Islet precursor cell (in vitro differentiated cells): ENCODE results near the gene SNX8.

Experiments used
- DNase-seq: peaks from one replicate; pipeline ENCODE4 v3.0.0-alpha.2; 2018

The SNX8 gene

GRCh38 chr7:2242541-2243429 is 71.5 kb downstream of the SNX8 start:
- DNase-seq: no peak

DNA sequence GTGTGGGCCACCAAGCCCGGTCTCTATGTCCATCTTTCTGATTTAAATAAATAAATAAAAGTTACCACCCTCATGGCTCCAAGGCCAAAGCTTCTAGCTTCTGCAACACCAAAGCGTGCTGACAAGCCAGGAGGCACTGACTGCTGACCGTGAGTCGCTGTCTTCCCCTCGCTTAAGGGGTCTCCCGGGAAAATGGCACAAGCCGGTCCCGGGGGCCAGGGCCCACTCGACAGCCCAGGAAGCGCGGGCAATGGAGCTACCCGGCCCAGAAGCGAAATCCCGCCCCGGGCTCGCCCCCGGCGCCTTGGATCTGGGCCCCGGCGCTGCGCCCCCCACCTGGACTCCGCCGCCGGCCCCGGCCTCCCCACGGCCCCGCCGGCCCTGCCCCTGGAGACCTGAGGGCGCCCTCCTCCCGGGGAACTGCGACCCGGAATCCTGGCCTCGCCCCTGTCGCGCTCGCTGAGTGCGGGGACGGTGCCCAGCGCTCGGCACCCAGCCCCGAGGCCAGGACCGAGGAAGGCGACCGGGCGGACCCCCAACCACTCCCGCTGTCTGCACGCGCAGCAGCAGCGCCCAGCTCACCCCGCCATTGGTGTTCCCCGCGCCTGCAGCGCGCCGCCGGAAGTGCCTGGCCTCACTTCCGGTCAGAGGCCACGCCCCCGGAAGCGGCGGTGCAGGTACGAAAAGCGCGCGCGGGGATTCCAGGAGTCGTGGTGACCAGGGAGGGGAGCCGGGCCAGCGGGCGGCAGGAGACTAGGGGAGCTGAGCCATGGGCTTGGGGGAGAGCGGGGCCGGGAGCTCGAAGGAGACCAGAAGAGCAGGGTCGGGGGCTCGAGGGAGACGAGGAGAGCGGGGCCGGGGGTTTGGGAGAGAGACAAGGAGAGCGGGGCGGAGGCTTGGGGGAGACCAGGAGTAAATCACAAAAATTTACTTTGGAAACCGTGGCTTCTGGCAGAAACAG is 72.4 kb downstream of the SNX8 start, which contains the start of the genes MRM2 and NUDT1:
TSS of gene MRM2 (minus strand) at position 626 of the 961 bp plus-strand sequence. CDS start at position 590, 36 bp downstream.
TSS of gene NUDT1 (plus strand) at position 647 of the 961 bp plus-strand sequence. CDS start 2,349 bp downstream, outside the sequence.
- DNase-seq: peak; percentile 92

DNA sequence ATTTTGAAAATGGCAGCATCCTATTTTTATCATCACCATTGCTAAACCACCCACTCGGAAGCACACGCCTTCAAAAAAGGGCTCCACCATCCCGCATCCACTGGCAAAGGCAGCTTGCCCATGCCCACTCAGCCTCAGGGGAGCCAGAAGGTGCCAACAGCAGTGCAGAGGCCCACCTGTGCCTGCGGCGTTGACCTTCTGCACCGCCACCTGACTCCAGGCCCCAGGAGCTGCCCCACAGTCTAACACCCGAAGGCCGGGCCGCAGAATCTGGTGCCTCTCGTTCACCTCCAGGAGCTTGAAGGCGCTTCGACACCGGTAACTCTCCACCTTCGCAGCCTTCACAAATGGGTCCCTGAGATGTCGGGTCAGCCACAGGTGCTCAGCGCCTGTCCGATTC is 75.0 kb downstream of the SNX8 start:
- DNase-seq: no peak

DNA sequence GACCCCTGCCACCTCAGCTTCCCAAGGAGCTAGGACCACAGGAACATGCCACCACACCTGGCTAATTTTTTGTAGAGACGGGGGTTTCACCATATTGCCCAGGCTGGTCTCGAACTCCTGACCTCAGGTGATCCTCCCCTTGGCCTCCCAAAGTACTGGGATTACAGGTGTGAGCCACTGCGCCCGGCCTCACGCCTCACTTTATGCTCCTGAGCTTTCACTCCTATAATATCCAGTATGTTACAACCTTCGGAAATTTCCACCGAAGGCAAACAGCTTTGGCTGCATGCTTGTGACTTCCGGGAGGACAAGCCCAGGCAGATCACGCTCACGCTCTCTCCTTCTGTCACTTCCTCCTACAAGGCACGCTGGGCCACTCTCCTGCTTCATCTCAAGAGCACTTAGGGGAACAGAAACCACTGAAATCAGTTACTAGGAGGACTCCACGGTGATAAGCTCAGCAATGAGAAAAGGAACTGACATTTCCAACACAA is 77.1 kb downstream of the SNX8 start:
- DNase-seq: no peak

DNA sequence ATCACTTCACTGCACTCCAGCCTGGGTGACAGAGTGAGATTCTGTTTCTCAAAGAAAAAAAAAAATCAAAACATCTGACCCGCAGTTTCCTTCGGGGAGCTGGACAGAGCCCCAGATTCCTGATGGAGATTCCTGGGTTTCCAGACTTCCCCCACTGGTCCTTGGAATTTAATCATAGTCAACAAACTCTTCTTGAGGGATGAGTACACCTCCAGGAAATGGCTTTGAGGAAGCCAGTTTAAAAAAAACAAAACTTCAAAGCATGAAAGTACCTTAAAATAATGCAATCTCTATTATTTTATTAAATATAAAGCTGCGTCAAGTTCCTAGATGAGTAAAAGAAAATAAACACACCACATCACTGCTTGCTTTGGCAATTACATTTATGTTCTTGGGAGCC is 80.3 kb downstream of the SNX8 start:
- DNase-seq: no peak

GRCh38 chr7:2232766-2233520 is 81.3 kb downstream of the SNX8 start, which contains the start of gene MAD1L1:
TSS of gene MAD1L1 (minus strand) at chr7:2232945. CDS start at chr7:2230133, 2,812 bp downstream.
- DNase-seq: peak; percentile 92

GRCh38 chr7:2231992-2232765 is 82.1 kb downstream of the SNX8 start:
- peak; percentile 68 for DNase-seq

DNA sequence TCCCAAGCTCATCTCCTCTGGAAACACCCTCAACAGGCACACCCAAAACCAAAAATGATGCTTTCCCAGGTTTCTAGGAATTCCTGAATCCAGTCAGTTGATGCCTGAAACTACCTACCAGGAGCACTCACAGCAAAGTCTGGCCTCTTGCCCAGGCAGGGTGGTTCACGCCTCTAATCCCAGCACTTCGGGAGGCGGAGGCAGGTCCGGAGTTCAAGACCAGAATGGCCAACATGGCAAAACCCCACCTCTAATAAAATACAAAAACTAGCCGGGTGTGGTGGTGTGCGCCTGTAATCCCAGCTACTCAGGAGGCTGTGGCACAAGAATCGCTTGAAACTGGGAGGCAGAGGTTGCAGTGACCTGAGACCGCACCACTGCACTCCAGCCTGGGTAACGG is 83.4 kb downstream of the SNX8 start:
- no peak for DNase-seq

GRCh38 chr7:2230226-2230625 is 84.0 kb downstream of the SNX8 start:
- no peak for DNase-seq

DNA sequence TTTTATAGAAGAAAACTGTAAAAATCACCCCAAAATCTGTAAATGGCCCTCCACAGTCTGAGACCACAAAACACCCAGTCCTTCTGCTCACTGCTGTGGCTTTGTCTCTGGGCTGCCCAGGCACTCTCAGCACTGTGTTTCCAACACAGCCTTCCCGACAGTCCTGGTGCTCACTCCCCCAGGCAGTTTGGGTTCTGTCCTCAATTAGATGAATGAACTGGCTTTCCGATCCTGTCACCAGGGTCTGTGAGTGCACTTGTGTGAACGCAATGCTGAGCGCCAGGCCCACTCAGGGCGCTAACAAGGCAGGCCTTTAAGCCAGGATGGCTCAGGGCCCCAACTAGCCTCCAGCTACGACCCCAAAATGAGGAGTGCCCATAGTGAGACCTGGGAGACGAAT is 84.8 kb downstream of the SNX8 start:
- DNase-seq: no peak

DNA sequence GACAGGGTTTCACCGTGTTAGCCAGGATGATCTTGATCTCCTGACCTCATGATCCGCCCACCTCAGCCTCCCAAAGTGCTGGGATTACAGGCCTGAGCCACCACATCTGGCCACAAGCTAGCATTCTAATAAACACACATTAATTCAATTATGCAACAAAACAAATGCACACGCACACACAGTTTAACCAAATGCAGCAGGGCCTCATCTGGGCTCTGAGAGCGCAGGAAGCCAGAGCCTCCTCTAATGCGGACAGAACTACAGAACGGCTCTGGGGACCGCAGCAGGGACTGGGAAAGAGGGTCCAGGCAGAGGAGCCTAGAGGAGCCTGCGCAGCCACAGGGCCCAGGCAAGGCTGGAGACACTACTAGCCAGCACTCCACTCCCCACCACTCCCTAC is 85.3 kb downstream of the SNX8 start:
- DNase-seq: no peak

DNA sequence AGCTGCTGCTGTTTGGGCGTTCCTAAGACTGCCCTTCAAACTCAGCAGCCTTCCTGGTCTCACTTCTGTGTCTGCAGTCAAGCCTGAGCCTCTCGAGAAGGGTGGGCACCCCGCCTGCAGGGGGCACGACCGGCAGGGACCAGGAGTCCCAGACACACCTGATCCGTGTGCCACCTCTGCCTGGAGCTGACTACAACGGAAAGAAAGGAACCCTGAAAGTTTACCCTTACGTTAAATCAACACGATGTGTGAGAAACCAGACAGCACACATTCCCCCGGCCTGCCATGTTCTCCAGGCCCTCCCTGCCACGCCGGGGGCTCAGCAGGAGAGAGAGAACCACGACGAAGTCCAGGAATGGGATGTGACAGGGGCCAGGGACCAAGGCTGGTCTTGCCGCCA is 86.5 kb downstream of the SNX8 start:
- DNase-seq: no peak

DNA sequence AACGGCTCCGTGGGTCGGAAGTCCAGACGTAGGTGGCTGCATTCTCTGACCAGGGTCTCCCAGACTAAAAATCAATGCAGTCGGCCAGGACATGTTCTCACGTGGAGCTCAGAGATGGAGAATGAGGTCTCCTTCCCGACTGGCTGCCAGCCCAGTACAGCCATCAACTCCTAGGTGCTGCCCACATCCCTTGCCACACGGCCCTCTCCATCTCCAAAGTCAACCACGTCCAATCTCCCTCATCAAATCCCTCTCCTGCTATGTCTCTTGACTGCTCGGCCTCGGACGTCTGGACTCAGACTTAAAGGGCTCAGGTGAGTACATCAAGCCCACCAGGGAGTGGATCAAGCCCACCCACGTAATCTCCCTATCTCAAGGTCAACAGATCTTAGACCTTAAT is 88.4 kb downstream of the SNX8 start:
- DNase-seq: no peak

DNA sequence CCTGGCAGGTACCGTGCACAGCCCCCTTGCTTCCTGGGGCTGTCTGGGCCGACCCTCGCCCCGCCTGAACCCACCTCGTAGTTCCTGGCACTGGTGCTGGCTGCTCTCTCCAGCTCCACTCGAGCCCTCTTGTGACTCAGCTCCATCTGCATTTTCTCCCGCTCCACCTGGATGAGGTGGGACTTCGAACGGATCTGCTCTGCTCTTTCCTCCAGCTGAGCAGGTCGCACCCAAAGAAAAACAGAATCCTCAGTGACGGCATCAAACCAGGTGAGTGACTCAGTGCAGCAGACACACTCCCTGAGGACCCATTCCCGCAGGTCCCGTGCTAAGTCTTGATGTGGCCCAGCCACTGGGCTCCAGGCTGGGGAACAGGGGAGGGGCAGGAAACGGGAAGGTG is 88.9 kb downstream of the SNX8 start:
- no peak for DNase-seq

DNA sequence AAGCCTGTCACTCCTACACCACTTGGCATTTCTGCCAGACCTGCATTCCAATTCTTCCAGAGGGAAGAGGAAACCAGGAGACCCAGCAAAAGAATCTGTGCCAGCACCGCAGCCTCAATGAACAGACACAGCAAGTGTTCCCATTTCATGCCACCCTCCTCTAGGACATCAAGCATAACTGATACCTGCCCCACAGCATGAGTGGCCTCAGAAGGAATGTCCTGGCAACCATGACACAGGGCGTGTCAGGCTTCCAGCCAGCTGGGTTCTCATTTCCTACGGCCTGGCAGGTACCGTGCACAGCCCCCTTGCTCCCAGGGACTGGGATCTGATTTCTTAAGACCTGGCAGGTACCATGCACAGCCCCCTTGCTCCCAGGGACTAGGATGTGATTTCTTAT is 89.3 kb downstream of the SNX8 start:
- DNase-seq: no peak

DNA sequence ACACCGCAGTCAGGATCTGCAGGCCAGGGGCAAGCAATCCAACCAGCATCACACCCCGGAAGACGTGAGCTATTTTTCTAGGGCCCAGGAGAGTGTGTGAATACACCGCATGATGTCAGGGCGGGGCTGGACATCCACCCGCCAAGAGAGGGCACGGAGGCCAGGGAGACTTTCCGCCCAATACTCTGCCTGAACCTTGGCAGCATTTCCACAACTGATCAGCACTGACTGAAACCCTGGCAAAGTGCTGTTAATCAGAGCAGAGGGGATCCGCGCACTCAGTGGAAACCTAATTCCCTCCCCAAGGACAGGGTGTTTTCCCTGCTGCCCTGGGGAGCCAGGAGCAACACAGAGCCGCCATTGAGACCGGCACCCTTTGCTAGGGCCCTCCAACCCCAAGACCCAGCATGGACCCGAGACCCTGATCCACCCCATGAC is 89.7 kb downstream of the SNX8 start:
- DNase-seq: no peak

DNA sequence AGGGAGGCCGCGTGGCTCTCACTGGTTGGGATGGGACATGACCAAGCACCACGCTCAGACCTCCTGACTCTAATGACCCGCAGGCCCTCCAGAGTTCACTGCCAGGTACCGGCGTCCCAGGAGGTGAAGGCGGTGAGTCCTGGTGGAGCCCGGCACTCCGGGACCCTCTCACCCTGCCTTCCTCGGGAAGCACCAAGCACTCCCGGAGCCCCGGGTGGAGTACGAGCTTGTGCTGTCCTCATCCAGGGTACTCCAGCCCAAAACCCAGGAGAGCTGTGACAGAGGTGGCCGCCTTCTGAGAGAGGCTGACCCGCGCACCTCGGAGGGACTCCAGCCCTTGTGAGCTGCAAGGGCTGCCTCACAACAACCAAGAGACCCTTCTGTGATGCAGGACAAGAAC is 90.9 kb downstream of the SNX8 start:
- no peak for DNase-seq

- DNase-seq: no peak
These were observed 91.7 kb downstream of the SNX8 start for GRCh38 chr7:2222516-2222915.

DNA sequence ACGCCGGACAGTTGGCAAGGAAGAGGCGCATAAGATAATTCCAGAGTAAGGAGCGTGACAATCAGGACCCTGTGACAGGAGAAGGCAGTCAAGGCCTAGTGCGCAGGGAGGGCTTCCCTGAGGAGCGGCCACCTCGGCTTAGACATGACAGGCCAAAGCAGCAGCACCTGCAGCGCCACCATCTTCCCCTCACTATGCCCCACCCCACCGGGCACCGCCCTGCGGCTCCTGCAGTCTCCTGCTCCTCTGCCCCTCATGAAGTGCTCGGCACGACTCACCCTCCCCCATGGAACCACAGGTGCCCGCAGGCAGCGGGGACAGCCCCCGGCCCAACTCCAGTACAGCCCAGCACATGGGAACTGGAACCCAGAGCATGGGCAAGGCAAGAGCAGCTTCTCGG is 93.3 kb downstream of the SNX8 start:
- DNase-seq: no peak

DNA sequence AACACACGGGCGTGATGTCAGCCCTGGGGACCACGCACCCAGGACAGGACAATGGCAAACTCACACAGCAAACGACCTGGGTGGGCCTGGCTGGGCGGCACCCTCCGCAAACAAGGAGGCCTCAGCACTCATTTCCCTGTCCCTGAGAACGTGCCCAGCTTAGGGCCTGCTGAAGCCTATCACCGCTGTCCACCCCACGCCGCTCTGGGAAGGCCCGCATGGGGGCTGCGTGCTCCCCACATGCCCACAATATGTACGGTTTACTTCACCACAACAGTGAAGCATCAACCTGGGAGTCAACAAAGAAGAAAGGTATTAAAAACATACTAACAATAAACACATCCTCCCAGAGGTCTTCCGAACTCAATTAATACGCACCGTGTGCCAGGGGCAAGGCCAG is 93.7 kb downstream of the SNX8 start:
- no peak for DNase-seq

GRCh38 chr7:2220030-2220429 is 94.2 kb downstream of the SNX8 start:
- no peak for DNase-seq

DNA sequence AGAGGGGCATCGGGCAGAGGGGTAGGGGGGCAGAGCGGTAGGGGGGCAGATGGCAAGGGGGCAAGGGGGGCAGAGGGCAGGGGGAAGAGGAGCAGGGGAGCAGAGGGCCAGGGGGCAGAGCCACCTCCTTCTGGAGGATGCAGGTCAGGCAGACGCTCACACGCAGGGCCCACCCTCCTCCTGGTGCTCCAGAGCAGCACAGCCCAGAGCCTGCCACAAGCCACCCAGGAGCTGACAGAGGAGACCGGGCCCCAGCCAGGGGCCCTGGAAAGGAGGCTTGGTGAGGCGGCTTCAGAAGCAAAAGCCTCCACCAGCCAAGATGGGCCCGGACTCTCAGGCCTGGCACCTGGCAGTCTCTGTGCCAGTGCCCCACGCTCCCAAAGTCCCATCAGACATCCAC is 94.6 kb downstream of the SNX8 start:
- no peak for DNase-seq
